HL-60 (cell line): ENCODE results near the gene HYAL1.

Experiments
- DNase-seq, 2 experiments: peaks; one replicate each; pipeline ENCODE4 v3.0.0-alpha.2; 2010 to 2020; ENCODE audit warnings: low read depth in 1 of 2, low spot score in 1 of 2
- H3K27ac ChIP-seq: fragments of 250-450 bp; sonication (Bioruptor Pico); replicated peaks from 2 replicates; pipeline ENCODE4 v1.5.1; 2020; ENCODE audit warnings: mild to moderate bottlenecking, moderate library complexity
- H3K27me3 ChIP-seq: fragments of 250-450 bp; sonication (Bioruptor Pico); 2 replicates; pipeline ENCODE4 v1.5.1; 2021; ENCODE audit warnings: mild to moderate bottlenecking, moderate library complexity; ENCODE audit not compliant: insufficient read depth, poor library complexity, severe bottlenecking
- H3K4me3 ChIP-seq: replicated peaks from 2 replicates; pipeline ENCODE4 v1.5.1; 2011; ENCODE audit warnings: mild to moderate bottlenecking, control low read depth, low read length; ENCODE audit not compliant: insufficient read depth
- GABPA ChIP-seq: IDR thresholded peaks from 2 replicates; pipeline ENCODE4 v1.6.1; 2012; ENCODE audit warnings: low read depth
- POLR2AphosphoS5 ChIP-seq: IDR thresholded peaks from 2 replicates; pipeline ENCODE4 v1.6.1; 2012; ENCODE audit warnings: low read depth
- REST ChIP-seq: IDR thresholded peaks from 2 replicates; pipeline ENCODE4 v1.6.1; 2012; ENCODE audit warnings: low read depth; ENCODE audit not compliant: insufficient replicate concordance
- SPI1 ChIP-seq: IDR thresholded peaks from 2 replicates; pipeline ENCODE4 v1.6.1; 2012; ENCODE audit warnings: low read depth, mild to moderate bottlenecking, borderline replicate concordance
- TF ChIP-seq, protein P1 (sequence below): IDR thresholded peaks from one replicate; pipeline ENCODE4 v1.5.1; 2011; ENCODE audit warnings: low read length, control low read depth, inconsistent platforms; ENCODE audit not compliant: insufficient read depth

HYAL1 gene

GRCh38 chr3:50322386-50323091 lies 19.2 kb upstream of the HYAL1 start, which contains the start of gene HYAL2:
HYAL2 (minus strand) TSS chr3:50322745; CDS start chr3:50320489, 2,256 bp downstream.
- TF ChIP-seq POLR2AphosphoS5, result no peak
- no peak for TF ChIP-seq GABPA
- Histone ChIP-seq H3K27ac (peak within 1 kb of the TSS; percentile 100), H3K4me3 (peak within 1 kb of the TSS; percentile 68), H3K27me3 (no peaks in the 10 kb centered on the region)
- DNase-seq, result no peak

GRCh38 chr3:50322115-50322385 lies 18.7 kb upstream of the HYAL1 start:
- TF ChIP-seq POLR2AphosphoS5, result no peak
- Histone ChIP-seq H3K4me3 (peak overlapping the region; percentile 68), H3K27me3 (no peaks in the 10 kb centered on the region), H3K27ac (peak overlapping the region; percentile 100)
- no peak for DNase-seq

DNA sequence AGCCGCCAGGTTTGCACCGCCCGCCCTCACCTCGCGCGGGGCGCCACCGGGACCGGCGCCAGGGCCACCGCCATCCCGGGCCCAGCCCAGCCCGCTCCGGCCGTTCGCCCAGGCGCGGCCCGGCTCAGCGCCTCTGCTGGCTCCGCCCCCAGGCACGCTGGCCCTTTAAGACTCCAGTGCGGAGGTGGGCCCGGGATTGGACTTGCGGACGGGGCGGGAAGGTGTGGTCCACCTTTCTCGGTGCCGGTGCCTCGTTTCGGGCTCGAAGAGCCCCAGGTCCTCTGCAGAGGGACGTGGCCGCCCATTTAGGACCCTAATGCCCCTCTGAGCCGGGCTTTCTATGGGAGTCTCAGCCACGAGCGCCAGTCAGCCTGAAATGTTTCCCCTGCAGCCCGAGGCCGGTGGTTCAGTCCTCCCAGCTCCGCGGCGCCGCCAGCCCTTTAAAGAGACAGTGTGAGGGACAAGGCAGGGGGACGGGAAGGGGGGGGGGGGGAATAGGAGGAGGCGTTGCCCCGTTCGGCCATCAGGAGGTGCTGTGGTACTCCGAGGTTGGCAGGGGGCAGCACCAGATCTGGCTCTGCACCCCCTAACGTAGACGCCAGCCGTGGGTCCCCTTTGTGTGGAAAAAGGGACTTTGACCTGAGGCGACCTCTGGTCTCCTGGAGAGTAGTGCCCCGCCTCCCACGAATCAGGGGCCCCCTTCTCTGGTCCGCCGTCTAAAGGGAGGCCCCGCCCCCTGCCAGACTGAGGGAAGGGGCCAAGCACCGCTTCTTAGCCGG lies 18.2 kb upstream of the HYAL1 start:
- Histone ChIP-seq H3K4me3 (peak overlapping the region; percentile 68), H3K27me3 (no peaks in the 10 kb centered on the region), H3K27ac (peak overlapping the region; percentile 100)
- TF ChIP-seq POLR2AphosphoS5 (peak; percentile 32; the same call in 1 of the 2 replicates), SPI1 (no peak), GABPA (no peak), REST (no peak)
- TF ChIP-seq, protein P1, sequence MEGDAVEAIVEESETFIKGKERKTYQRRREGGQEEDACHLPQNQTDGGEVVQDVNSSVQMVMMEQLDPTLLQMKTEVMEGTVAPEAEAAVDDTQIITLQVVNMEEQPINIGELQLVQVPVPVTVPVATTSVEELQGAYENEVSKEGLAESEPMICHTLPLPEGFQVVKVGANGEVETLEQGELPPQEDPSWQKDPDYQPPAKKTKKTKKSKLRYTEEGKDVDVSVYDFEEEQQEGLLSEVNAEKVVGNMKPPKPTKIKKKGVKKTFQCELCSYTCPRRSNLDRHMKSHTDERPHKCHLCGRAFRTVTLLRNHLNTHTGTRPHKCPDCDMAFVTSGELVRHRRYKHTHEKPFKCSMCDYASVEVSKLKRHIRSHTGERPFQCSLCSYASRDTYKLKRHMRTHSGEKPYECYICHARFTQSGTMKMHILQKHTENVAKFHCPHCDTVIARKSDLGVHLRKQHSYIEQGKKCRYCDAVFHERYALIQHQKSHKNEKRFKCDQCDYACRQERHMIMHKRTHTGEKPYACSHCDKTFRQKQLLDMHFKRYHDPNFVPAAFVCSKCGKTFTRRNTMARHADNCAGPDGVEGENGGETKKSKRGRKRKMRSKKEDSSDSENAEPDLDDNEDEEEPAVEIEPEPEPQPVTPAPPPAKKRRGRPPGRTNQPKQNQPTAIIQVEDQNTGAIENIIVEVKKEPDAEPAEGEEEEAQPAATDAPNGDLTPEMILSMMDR, result peak; percentile 32
- DNase-seq, result peak; percentile 78 to 87

DNA sequence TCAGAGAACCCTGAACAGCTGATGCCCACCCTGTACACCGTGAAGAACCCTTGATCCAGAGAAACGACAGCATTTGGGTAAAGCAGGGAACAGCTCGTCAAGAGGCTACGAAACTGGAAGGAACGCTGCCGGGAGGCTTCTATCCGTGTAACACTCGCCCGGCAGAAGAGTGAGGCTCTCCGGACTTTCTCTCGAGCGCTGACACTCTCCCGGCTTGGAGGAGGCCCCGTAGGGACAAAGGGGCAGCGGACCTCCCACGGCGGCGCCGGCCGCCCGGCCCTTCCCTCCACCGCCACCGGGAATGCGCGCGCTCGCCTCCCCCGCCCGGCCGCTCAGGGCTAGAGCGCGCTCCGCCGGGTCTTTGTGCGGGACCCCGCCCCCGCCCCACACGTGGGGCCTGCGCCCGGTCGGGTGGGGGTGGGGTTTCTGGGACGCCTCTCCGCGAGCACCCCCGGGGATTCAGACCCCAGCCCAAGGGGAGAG lies 17.5 kb upstream of the HYAL1 start:
- Histone ChIP-seq H3K27me3 (no peaks in the 10 kb centered on the region), H3K27ac (peak overlapping the region; percentile 100), H3K4me3 (peak overlapping the region; percentile 68)
- peak; percentile 60 to 65 for DNase-seq
- TF ChIP-seq REST, result no peak
- TF ChIP-seq, protein P1, result no peak
- no peak for TF ChIP-seq POLR2AphosphoS5
- no peak for TF ChIP-seq SPI1
- TF ChIP-seq GABPA, result no peak
